Pons (tissue), 1 donor: ENCODE results near the gene MIS12.

ENCODE experiments used
- DNase-seq: peaks from one replicate; pipeline ENCODE4 v3.0.0-alpha.2; 2016; ENCODE audit warnings: low spot score

Gene MIS12

DNA sequence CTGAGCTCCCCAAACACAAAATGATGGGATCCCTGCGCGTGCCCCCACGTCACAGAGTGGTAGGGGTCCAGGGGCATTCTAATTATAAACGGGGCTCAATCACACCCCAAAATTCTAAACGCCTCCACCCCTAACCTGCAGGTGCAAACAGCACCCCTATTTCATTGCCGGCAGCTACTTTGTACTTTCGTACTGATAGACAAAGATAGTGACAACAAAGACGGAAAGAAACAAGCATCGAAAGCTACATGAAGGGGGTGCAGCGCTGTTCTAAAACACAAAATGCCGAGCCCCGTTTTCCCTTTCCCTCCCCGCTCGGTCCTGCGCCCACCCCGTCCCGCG, 13.9 kb downstream of the MIS12 start:
- no peak for DNase-seq

DNA sequence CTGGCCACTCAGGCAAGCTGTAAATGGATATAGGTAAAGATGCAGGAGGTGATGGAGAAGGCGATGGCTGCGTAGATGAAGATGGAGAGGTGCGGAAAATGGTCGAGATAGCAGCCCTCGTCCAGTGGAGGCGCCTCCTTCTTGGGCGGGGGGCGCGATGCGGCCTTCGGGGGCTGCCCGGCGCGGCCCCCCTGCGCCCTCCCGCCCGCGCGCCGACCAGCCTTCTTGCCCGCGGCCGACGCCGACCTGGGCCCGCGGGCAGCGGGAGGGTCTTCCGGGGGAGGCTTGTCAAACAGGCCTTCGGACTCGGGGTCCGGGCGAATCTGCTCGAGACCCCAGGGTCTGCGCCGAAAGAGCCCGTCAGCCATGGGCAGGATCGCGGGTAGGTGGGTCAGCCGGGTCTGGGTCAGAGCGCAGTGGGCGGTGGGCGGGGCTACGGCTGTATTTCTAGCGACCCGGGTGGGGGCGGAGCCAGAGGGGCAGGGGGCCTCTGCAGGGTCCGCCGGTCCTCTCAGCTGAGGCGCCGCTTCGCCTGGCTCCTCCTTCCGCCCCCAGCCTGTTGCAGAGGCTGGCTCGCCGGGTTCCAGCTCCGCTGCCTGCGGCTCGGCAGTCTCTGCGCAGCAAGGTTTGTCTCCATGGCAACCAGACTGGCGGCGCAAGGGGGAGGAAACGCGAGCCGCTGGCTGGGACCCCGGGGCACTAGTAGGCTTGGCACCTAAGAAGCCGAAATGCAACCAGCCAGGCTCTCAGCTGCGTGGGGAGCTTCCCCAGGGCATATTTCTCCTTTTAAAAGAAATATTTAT, 14.4 kb downstream of the MIS12 start:
- DNase-seq, result peak; percentile 71

DNA sequence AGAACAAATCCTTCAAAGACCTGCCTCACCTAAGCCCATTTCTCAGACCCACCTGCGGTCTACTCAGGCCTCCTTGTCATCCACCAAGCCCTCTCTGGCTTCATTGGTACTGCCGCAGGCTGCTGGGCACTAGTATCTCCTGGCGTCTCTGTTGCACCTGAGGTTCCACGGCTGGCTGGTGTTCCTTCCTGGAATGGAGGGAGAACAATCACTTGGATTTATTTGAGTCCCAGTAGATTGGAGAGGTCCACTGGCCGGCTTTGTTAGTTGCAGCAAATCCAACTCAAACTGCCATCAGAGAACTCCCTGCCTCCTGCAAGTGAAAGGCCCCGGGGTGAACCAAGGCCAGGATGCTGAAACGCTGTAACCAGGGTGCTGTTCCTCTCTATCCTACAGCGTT, 15.3 kb downstream of the MIS12 start:
- no peak for DNase-seq

DNA sequence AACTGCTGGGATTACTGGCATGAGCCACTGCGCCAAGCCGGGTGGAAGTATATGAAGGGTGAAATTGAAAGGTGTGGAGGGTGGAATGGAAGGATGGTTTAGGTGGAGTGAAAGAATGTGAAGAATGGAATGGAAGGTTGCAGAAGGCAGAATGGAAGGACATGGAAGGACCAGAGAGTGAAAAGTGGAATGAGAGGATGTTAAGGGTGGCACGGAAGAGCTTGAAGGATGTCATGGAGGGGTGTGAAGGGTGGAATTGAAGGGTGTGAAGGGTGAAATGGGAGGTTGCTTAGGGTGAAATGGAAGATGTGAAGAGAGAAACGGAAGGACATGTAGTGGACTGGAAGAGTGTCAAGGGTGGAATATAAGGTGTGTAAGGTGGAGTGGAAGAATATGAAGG, 16.2 kb downstream of the MIS12 start:
- no peak for DNase-seq

DNA sequence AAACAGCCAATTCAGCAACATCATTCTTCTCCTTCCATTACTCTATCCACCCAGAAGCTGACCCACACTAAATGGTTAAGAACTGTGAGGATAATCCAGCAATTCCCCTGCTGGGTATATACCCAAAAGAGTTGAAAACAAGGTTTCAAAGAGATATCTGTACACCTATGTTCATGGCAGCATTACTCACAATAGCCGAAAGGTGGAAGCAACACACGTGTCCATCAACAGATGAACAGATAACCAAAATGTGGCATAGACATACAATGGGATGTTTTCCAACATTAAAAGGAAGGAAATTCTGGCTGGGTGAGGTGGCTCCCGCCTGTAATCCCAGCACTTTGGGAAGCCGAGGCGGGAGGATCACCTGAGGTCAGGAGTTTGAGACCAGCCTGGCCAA, 19.9 kb downstream of the MIS12 start:
- no peak for DNase-seq

DNA sequence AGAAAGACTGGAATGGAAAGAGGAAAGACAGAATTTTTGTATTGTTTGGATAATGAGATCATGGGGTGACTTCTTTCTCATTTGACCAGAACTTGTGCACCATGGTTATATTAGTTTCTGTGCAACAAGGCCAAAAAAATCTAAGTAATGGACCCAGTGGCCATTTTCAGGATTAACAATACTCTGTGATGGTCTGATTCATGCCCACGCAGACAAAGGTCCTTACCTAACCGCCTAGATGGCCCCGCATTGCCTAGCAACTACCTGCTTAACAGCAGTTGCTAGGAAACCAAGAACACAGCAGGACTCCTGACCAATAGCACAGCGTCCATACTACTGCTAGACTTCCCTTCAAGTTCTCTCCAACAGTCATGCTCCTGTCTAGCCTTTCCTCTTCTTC, 22.4 kb downstream of the MIS12 start:
- no peak for DNase-seq

DNA sequence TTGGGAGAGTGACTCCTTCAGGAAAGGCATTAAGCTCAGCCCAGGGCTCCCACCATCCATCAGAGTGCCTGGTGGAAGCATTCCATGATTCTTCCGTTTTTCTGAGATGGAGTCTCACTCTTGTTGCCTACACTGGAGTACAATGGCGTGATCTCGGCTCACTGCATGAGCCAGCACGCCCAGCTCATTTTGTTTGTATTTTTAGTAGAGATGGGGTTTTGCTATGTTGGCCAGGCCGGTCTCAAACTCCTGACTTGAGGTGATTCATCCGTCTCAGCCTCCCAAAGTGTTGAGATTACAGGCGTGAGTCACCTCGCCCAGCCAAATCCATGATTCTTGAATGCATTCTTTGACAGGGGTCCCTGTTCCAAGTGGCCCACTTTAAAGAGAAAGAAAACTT, 23.1 kb downstream of the MIS12 start:
- no peak for DNase-seq

DNA sequence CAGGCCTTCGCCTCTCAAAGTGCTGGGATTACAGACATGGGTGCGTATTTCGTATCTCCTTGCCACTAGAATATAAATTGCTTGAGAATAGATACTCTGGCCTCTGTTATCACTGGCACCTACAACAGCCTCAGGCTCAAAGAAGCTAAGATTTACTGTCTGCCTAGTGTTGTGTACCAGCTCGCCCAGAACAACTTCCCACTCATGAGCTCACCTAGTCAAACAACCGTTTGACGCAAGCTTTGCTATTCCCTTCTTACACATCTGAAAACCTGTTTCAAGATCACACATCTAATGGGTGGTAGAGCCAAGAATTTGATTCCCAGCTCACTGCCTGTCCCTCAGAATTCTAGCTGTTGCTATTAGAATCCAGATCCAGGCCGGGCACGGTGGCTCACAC, 24.4 kb downstream of the MIS12 start:
- no peak for DNase-seq

DNA sequence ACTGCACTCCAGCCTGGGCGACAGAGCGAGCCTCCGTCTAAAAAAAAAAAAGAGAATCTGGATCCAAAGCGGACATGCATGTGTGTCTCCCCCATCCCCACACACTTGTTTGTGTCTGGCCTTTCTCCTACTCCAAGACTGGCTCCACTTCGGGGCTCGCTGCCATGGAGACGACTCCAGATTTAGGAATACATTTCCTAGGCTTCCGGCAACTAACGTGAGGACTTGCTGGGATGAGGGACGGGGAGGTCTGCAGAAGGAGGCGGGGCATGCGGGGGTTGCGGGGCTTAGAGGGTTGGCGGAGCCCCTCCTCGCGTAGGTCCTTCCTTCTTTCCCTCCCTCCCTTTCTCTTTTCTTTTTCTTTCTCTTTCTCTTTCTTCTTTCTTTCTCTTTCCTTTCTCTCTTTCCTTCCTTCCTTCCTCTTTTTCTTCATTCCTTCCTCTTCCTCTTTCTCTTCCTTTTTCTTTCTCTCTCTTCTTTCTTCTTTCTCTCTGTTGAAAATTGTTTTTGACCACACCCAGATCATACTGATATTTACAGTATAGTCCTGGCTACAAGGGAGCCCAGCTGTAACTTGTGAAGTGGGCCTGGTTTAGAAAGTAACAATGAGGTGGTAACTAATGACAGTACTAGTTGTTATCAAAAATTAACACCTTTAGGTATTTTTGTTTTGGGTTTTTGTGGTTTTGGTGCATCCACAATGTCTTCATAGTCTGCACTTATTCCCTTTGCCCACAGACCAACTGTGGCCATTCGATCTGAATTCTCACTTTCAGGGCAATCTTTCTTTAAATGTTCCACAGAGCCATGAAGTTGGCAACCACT, 25.2 kb downstream of the MIS12 start:
- no peak for DNase-seq

DNA sequence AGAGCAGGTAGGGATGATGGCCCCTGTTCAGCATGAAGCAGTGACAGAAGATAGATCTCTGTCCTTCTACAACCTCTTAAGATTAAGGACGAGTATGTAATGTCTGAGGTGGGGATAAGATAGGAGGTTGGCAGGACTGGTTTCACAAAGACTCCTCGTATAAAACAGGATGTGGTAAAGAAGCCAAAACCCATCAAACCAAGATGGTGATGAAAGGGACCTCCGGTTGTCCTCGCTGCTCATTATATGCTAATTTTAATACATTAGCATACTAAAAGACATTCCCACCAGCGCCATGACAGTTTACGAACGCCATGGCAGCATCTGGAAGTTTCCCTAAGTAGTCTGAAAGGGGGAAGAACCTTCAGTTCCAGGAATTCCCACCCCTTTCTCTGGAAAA, 27.3 kb downstream of the MIS12 start:
- no peak for DNase-seq

DNA sequence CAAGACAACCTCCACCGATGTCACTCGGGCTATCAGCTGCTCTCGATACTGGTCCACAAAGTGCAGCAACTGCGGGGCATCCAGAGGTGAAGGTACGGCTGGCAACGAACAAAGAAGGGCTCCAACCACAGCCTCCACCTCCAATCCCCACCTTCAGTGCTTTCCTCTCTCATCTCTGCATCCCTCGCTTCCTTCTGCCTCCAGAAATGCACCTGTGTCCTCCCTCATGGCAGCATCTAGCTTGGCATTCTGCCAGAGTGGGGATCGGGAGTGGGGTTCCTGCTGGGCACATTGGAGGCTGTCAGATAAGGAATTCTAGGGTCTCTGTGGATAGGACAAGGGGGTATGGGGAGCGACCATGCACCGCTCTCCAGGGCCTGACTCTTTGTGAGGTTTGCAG, 28.6 kb downstream of the MIS12 start:
- no peak for DNase-seq

DNA sequence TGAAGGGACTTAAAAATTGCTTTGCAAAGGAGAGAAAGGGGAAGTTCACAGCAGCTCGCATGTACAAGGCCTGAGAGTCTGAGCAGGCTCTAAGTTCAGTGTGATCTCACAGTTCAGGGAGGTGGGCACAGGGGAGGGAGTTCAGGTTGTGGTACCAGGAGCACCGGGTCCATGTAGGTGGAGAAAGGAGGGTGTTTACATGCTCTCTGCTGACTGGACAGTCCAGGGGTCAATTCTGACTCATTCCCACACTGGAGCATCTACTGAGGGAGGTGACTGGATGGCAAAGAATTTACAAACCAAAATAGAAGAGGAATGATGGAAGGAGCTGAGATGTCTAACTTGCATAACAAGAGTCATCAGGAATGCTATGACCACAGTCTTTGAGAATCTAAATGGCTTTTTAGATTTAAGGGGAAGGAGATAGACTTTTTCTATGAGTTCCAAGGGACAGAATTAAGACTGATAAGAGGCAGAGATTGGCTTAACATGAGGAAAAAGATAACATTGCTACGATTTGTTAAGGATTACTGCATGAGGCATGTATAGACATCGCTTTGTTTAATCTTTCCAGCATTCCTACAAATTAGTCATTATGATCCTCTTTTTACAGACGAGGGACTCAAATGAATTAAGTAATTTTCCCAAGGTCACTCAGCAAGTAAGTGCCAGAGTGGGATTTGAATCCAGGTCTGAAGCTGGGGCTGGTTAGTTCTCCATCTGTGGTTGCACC, 29.9 kb downstream of the MIS12 start:
- no peak for DNase-seq

DNA sequence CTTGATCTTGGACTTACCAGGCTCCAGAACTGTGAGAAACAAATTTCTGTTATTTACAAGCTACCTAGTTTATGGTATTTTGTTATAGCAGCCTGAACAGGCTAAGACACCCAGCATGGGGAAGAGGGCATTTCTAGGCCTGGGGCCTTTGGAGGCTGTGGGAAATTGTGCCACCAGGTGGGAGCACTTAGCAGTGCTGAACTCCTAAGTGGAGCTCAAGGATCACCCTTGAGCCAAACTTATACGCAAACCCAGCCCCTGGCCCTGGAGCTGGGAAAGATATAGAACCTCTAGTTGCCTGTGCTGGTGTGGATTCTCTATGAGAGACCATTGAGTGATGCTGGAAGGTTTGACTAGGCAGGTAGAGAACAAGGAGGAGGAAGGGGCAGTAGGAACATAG, 36.1 kb downstream of the MIS12 start:
- DNase-seq, result no peak

DNA sequence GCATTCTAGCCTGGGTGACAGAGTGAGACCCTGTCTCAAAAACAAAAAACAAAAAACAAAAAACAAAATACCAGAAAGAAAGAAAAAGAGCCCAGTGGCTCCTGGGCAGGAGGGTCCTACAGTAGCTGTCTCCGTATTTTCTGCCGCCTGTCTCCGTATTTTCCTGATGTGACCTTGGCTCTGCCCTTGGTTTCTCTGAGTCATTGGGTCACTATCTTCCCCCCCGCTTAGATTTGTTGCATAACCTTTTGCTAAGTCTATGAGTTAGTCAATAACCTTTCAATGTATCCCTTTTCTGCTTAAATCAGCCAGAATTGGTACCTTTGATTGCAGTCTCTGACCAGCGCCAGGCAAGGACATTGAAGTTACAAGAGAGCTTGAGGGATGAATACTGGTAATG, 36.9 kb downstream of the MIS12 start:
- DNase-seq, result no peak

DNA sequence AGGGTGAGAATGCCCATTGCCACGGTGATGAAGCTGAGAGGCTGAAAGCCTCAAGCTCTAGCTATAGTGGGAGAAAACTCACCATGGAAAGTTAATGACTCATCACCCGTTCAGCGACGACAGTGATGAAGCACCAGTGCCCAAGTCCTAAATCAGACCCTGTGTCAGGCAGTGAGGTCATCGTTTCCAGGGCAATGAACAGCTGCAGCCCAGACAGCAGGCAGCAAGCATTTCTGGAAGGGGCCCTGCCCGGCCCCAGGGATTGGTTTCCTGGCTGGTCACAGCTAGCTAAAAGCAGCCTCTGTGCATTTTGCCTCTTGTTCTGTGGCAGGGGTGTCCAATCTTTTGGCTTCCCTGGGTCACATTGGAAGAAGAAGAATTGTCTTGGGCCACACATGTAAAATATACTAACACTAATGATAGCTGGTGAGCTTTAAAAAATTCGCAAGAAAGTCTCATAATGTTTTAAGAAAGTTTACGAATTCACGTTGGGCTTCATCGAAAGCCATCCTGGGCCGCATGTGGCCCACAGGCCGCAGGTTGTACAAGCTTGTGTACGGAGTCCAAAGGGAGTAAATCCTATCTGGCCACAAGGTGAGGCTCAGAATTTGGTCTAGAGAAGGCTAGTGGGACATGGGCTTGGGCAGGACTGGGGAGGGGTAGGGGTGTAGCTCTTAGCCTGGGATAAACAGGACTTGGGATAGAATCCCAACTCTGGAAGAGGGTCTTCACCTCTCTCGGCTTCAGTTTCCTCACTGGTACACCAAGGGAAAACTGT, 40.6 kb downstream of the MIS12 start:
- DNase-seq, result peak; percentile 95

DNA sequence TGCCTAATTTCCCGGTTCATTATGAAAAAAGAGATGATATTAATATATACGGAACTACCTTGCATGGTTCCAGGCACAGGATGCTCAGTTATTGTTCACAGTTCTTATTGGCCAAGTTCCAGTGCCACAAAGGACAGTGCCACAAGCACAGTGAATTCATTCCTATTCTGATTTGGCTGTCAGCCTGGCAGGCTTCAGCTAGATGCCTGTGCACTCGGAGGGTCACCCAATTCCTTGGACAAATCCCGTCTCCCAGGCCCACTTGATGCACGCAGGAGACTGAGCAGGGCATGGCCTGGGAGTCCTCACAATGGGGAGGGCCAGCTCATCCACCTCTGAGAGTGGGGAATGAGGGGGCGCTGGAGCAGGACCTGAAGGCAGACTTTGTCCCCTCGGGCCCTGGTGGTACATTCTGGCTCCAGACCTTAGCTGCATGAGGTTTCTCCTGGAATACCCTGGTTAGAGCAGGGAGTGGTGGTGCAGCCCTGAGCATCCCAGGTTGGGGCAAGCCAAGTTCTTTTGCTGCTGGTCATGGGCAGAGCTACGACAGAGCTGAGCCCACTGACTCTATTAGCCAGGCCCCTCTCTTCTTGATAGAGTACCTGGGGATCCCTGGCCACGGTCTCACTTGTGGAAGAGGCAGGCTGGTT, 41.4 kb downstream of the MIS12 start:
- DNase-seq, result peak; percentile 38

DNA sequence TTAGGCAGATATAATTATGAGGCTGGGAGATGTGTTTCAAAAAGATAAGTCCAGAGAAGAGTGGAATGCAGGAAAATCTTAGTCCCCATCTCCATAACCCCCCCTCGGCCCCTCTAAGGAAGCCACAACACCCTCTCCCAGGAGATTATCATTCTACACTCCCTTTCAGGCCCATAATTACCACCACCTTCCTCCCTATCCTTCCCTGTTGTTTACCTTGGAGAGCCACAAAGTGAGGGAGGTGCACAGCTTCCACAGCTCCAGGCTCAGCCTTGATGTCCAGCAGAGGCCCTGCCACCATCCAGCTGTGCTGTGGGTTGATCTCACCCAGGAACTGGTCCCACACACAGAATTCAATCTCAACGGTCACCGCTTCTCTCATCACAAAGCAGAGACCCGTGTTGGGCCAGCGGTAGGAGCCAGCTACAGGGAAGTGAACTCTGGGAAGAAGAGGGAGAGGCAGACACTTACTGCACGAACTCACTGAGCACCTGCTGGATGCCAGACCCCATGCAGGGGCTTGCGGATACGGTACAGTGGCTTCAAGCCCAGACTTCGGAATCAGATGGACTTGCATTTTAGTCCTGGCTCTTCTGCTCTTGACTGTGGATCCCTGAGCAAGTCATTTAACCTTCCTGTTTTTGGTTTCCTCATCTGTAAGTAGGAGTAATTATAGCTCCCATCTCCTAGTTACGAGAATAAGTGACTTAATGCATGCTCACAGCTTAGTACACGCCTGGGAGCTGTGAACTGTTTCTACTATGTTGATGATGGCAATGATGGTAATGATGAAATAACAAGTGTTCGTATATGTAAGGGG, 44.1 kb downstream of the MIS12 start:
- DNase-seq, result no peak

DNA sequence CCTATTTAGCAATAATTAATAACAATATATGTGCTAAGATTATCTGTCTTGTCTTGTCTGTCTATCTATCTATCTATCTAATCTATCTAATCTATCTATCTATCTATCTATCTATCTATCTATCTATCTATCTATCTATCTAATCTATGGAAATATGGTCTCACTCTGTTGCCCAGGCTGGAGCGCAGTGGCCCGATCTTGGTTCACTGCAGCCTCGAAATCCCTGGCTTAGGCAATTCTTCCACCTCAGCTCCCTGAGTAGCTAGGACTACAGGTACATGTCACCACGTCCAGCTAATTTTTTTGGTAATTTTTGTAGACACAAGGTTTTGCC, 44.7 kb downstream of the MIS12 start:
- DNase-seq, result no peak

DNA sequence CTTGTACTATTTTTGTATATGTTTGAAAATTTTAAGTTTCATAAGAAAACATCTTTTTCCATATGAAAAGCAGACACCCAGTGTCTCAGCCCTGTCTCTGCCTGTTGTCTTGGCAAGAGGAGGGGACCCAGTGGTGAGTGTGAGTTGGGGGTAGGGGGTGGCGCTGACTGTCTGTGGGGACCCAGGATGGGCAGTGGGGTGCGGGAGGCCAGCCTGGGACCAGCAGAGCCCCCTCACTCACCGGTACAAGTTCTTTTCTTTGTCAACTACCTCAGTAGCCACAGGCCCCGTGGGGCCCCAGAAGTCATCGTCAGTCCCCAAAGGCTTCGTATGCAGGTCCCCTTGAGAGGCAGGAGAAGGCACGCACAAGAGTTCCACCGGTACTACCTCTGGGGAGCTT, 46.2 kb downstream of the MIS12 start:
- no peak for DNase-seq

DNA sequence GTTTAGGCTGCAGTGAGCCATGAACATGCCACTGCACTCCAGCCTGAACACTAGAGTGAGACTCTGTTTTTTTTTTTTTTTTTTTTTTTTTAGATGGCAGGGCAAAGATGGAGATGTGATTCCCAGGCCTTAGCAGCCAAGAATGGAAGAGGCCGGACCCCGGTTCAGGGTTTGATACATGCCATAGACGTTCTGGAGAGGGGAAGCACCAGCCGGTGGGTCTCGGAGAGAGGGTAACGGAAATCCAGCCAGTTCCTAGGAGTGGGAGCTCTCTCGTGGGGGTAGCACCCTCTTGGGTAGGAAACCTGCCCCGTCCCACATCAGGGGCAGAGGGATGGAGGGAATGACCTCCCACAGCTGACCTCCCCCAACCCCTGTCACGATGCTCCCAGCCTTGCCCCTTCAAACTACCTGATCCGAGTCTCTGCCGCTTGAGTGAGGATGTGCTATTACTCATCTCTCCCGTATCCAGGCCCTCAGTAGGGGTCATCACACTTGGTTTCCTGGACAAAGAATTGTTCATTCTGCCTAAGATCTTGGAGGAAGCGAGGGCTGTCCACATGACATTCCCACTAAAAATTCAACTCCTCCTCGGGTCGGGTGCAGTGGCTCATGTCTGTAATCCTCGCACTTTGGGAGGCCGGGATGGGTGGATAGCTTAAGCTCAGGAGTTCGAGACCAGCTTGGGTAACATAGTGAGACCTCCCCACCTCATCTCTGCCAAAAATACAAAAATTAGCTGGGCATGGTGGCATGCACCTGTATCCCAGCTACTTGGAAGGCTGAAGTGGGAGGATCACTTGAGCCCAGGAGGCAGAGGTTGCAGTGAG, 47.3 kb downstream of the MIS12 start:
- no peak for DNase-seq
